ENCODE data around the gene PTTG1.
"Not testable (repeated sequence)": the region's sequence is repeated elsewhere in the genome, so short reads cannot be mapped to it uniquely, and the experiment has no call there.

The PTTG1 gene

DNA sequence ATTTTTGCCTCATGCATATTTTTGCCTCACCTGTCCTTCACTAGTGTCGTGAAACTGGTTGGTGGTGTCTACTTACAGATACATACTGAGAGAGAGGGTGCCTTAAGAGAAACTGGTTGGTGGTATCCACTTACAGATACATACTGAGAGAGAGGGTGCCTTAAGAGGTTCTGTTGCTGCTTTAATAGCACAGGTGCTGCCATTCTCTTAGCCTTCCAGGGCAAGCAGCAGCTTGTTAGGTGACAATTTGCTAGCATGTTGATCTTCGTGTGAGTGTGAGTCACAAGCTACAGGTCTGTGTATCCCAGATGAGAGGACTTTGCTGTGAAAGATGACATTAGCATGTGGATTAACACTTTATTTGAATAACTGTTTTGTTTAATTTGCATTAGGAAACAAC, 1.4 kb downstream of the PTTG1 start:
- DNase-seq (ENCODE audit: low read depth in 2 of 2) = no peak

GRCh38 chr5:160427607-160428006, 6.0 kb downstream of the PTTG1 start:
- no peak for DNase-seq (ENCODE audit: low read depth in 2 of 2)

DNA sequence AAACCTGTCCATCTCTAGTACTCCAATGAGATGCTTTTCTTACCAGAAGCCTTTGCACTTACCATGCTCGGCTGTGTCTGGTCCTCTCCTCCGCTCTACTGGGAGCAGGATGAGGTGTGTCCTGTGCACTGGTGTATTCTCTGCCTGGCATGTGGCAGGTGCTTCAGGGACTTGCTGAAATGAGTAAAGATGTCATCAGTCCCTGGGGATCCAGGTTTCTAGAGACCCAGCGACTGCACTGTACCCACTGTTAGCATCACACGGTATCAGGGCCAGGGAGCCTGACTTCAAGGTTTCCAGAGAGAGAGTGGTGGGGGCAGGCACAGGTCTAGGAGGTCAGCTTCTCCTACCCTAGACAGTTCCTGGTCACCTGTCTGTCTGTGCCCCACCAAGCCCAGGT, 10.5 kb downstream of the PTTG1 start:
- DNase-seq (ENCODE audit: low read depth in 2 of 2) = no peak

GRCh38 chr5:160432787-160433186, 11.1 kb downstream of the PTTG1 start:
- no peak for DNase-seq (ENCODE audit: low read depth in 2 of 2)

- no peak for DNase-seq (ENCODE audit: low read depth in 2 of 2)
These were observed 12.4 kb downstream of the PTTG1 start for GRCh38 chr5:160434022-160434531.

GRCh38 chr5:160435532-160435931, 13.9 kb downstream of the PTTG1 start:
- DNase-seq (ENCODE audit: low read depth in 2 of 2) = no peak

DNA sequence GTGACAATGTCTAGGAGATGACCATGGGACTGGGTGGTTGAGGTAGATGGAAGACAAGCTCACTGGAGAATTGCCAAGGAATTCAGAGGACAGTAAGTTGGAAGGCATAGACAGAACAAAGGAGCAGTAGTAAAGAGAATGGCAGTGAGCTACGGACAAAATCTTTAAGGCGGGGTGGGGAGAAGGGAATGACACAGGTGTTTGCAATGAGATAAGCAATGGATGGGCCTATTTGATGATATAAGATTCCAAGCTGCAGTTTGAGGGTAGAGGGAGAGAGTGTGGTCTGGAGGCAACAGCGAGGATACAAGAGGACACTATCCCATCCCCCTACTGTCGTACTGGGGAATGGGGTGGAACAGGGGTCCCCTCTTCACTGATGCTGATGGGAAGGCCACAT, 14.4 kb downstream of the PTTG1 start:
- DNase-seq (ENCODE audit: low read depth in 2 of 2) = no peak

DNA sequence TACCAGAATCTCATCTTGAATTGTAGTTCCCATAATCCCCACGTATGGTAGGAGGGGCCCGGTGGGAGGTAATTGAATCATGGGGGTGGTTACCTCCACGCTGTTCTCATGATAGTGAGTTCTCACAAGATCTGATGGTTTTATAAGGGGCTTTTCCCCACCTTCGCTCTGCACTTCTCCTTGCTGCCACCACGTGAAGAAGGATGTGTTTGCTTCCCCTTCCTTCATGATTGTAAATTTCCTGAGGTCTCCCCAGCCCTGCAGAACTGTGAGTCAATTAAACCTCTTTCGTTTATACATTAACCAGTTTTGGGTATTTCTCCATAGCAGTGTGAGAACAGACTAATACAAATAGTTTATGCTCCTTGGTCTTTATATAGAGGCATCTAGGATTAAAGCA, 15.0 kb downstream of the PTTG1 start:
- DNase-seq (ENCODE audit: low read depth in 2 of 2) = not testable (repeated sequence)

- no peak for DNase-seq (ENCODE audit: low read depth in 2 of 2)
These were observed 15.6 kb downstream of the PTTG1 start for GRCh38 chr5:160437271-160437670.

DNA sequence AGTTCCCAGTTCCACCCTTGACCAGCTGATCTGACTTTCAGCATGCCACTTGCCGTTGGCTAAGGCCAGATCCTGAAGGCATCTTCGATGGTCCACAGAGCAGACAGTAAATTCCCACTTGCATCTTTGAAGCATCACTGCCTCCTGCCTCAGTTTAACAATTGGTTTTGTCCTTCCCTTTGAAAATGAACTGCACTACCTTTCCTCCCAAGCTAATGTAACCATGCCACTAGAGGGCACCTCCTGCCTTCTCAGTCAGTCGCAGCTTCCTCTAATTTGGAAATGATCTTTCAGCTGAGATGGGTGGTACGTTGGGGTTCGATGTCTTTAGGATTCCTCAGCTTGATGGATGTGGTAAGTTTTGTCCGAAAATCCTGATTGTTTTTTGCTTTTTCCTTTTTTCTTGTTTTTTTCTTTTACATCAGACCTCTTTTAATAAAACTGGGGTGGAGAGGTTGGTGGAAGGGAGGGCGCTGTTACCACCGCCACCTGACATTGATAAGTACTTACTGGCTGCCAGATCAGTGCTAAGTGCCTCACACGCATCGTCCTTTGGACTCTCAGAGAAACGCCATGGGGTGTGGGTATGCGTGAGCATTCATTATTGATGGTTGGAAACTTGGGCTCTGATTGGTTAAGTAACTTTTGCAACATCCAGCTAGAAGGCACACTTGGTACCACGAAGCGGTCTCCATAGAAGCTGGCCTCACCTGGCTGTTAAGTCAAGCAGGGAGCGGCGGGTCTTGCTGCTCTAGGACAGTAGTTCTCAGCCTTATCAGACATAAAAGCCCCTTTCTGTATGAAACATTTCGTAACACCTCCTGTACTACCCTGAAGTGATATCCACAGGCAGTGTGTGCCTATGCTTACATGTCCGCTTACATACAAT, 16.9 kb downstream of the PTTG1 start:
- DNase-seq (ENCODE audit: low read depth in 2 of 2) = peak; percentile 28 to 47

GRCh38 chr5:160439205-160439600, 17.5 kb downstream of the PTTG1 start:
- DNase-seq (ENCODE audit: low read depth in 2 of 2) = peak; percentile 91 to 93

DNA sequence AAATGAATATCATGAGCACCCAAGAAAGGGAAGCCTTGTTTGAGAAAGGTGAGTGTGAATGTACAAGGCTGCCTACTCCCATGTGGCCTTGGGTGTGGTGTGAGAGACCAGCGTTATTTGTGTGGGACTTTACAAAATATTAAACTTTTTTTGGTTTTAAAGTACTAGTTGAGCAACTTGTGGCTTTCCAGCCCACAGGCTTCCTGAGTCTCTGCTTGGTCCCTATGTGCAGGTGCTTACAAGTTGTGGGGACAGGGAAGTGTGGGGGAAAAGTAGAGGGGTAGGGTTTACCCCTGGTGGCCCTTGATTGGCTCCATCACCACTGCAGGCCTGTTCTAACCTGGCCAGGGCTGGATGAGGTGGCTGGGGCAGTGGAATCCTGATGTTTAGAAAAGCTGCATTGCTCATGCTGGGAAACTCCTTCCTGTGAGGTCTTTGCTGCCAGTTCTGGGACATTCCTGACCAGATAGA, 19.7 kb downstream of the PTTG1 start:
- no peak for DNase-seq (ENCODE audit: low read depth in 2 of 2)

DNA sequence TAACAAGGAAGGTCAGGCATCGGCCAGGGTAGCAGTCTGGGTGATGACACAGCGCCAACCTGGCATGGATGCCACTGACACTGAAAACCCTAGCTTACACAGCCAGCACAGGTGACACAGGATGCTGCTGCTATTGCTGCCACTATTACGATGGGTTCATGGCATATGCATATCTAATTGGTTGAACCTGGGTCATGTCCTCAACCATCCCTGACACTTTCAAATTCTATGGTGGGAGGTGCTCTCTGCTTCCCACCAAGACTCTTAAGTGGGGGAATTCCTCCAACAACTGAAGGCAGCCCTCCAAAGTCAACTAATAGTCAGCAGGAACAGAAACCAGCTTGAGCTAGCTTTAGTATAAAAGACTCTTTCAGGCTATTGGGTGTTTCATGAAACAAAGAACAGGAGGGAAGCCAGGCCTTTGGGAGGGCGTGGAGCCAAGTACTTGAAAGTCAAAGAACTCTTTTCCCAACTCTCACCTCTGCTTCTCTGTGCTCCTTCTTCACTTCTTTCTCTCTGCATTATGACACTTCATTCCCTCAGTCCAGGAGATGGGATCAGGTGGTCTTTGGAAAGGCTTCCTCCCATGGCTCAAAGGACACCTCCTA, 21.3 kb downstream of the PTTG1 start:
- no peak for DNase-seq (ENCODE audit: low read depth in 2 of 2)

GRCh38 chr5:160444407-160444806, 22.8 kb downstream of the PTTG1 start:
- DNase-seq (ENCODE audit: low read depth in 2 of 2) = no peak

DNA sequence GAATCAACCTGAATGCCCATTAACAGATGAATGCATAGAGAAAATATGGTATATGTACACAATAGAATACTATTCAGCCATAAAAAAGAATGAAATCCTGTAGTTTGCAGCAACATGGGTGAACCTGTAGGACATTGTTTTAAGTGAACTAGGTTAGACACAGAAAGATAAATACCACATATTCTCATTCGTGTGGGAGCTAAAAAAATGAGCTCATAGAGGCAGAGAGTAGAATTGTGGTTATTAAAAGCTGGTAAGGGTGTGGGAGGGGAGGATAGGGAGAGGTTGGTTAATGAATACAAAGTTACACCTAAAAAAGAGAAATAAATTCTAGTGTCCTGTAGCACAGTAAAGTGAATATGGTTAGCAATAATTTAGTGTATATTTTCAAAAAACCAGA, 23.5 kb downstream of the PTTG1 start:
- no peak for DNase-seq (ENCODE audit: low read depth in 2 of 2)

DNA sequence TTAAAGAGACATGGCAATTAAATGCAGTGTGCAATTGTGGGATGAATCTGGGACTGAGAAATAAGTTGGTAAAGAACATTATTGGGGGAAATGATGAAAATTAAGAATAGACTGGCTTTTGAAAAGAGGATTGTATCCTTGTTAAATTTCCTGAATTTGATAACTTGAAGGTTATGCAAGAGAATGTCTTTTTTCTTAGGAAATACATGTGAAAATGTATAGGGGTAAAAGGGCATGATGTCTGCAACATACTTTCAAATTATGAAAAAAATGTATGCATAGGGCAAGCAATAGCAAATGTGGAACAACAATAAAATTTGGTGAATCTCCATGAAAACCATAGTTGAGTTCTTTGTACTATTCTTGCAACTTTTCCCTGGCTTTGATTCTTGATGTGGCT, 24.1 kb downstream of the PTTG1 start:
- no peak for DNase-seq (ENCODE audit: low read depth in 2 of 2)

- DNase-seq (ENCODE audit: low read depth in 2 of 2) = no peak
These were observed 27.2 kb downstream of the PTTG1 start for GRCh38 chr5:160448886-160449285.

DNA sequence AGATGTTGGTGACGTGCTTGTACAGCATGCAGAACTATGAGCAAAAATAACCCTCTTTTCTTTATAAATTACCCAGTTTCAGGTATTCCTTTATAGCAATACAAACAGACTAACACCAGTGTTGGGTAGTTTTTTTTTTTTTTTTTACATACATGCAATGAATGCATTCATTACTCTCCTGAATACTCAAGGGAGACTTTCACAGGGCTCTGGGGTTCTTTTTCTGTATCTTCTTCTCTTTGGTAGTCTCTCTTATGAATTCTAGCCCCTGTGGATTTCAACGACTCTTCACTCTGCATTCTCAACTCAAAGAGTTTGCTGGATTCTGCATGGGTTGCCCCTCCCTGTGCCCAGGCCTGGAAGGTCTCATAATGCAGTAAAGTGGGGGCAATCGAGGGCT, 27.8 kb downstream of the PTTG1 start:
- no peak for DNase-seq (ENCODE audit: low read depth in 2 of 2)

- no peak for DNase-seq (ENCODE audit: low read depth in 2 of 2)
These were observed 28.7 kb downstream of the PTTG1 start for GRCh38 chr5:160450164-160450932.

- DNase-seq (ENCODE audit: low read depth in 2 of 2) = no peak
These were observed 29.6 kb downstream of the PTTG1 start for GRCh38 chr5:160451281-160451680.

GRCh38 chr5:160452036-160452435, 30.4 kb downstream of the PTTG1 start:
- no peak for DNase-seq (ENCODE audit: low read depth in 2 of 2)

GRCh38 chr5:160452795-160453194, 31.1 kb downstream of the PTTG1 start:
- DNase-seq (ENCODE audit: low read depth in 2 of 2) = no peak

All from stimulated activated CD4-positive, alpha-beta T cell treated with anti-CD3 and anti-CD28 coated beads, Interleukin-1b, Interleukin-23, amount 100 ng/mL, for 4 hours (primary cell).